Measurements from ENCODE around the gene RTP5. TPM values are rescaled to one million over a fixed set of nuclear protein-coding genes. Genes with fewer than 3 reads are reported as not detected.

The RTP5 gene
- total RNA-seq, 1 donor from 2014 or later = not detected

DNA sequence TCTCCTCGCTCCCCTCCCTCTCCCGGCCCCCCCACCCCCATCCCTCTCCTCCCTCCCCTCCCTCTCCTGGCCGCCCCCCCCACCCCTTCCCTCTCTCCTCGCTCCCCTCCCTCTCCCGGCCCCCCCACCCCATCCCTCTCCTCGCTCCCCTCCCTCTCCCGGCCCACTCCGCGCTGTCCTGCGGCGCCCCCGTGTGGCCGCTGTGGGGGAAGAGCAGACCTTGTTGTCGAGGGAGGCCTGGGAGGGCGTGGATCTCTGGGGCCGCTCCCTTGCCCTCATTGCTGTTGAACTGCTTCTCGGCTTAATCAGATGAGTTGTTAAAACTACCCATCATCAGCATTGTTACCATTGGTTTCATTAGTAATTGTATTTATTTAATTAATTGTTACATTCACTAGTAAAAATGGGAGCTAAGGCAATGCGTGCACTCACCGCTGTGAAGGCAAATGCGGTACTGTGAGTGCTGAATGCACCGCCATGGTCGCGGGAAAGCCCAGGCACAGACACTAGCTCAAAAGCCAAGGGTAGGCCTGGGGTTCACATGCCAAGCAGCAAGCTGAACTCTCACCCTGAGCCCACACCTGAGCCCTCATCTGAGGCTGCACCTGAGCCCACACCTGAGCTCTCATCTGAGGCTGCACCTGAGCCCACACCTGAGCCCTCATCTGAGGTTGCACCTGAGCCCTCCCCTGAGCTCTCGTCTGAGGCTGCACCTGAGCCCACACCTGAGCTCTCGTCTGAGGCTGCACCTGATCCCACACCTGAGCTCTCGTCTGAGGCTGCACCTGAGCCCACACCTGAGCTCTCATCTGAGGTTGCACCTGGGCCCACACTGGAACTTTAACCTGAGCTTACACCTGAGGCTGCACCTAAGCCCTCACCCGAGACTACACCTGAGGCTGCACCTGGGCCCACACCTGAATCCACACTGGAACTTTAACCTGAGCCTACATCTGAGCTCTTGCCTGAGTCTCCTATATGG lies 8.8 kb downstream of the RTP5 start:
- DNase-seq (ENCODE audit: missing footprints) (peak; percentile 88), ATAC-seq (peak; percentile 29)
- intact Hi-C loops (cut with DNase I) = loop anchor here (5.0 kb wide), 1 partner anchor 146 kb away; the partner anchor contains the start of gene D2HGDH

DNA sequence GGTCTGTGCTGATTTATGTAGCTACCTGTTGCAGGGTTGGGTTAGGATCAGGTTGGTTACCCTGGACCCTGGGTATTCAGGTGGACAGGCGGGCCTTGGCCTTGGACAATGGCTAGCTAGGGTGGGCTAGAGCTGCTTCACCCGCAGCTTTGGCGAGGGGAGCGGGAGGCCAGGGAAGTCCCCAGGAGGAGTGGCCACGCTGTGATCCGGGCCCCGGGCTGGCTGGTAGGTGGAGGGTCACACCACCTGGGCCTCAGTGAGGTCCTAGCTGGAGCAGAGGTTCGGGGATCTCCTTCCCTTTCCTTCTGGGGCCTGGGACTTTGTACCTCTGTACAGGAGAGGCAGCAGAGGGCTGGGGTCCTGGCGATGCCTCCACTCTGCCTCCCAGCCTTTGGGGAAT lies 9.8 kb downstream of the RTP5 start:
- no peak for DNase-seq (ENCODE audit: missing footprints)
- no peak for ATAC-seq
- intact Hi-C loops (cut with DNase I) = loop anchor here (5.0 kb wide), 1 partner anchor 147 kb away; the partner anchor contains the start of gene D2HGDH

DNA sequence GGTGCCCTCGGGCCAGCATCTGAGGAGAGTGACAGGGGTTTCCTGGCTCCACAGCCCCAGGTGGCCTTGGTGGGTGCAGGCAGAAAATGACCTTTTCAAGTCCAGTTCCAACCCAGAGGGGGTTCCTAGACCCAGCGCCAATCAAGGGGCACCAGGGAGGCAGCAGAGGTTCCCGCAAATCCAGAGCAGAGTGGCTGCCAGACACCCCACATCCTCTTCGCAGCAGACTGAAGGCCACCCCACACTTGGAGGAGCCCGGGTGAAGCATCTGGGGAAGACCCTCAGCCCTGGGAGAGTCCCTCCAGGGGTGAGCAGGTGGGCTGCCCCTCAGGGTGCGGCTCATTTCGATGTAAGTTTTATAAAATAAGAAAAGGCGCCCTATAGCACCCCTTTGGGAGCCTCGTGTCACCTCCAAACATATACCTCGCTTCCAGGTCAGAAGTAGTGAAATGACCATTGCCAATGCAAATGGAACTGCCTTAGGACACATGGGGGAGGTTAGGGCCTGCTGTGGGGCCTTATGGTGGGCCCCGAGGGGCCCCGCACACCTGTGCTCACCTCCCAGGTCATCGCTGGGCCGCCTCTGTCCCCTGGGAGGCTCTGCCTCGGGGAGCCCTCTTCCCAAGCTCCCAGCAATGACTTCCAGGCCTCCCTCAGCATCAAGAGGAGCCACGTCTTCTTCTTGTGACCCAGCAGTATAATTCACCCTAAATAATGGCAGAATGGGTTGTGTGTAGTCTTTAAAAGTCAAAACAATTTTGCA lies 11.0 kb downstream of the RTP5 start:
- ATAC-seq = no peak
- intact Hi-C loops (cut with DNase I) = no loop called here
- no peak for DNase-seq (ENCODE audit: missing footprints)

DNA sequence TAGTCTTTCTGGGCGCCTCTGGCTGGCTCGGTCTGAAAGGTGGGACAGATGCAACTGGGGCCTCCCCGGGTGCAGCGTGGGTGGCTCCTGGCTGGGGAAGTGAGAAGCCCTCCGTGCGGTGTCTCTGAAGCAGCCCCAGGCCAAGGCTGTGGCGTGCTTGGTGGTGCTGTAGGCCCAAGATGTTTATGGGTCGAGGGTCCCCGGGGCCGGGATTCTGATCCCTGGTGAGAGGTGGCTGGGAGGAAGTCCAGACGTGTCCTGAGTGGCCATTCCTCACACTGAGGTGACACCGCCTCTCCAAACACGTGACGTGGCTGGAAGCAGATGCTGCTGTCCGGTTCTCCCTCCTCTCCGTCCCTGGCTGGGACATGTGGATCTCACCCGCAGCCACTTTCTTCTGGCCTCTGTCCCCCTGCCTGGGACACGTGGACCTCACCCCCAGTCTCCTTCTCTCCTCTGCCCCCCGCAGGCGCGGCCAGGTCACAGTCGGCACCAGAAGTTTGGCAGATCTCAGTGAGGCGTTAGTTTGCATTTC lies 12.6 kb downstream of the RTP5 start:
- intact Hi-C loops (cut with DNase I) = no loop called here
- peak; percentile 51 for ATAC-seq

DNA sequence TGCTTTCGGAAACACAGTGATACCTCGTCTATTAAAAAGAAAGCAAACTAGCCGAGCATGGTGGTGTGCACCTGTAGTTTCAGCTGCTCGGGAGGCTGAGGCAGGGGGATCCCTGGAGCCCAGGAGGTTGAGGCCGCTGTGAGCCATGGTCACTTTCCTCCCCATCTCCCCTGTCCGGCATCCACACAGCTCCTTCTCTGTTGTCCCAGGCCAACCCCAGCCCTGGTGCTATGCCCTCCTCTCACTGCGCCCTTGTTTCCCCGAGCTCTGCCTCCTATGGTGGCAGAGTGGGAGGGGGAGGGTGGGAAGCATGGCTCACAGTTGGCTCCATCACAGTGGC lies 15.4 kb downstream of the RTP5 start:
- ATAC-seq = no peak
- intact Hi-C loops (cut with DNase I) = no loop called here
- peak; percentile 31 for DNase-seq (ENCODE audit: missing footprints)

More for the DNA sequence above, 12.6 kb downstream of the RTP5 start:
- no peak for DNase-seq (ENCODE audit: missing footprints)

DNA sequence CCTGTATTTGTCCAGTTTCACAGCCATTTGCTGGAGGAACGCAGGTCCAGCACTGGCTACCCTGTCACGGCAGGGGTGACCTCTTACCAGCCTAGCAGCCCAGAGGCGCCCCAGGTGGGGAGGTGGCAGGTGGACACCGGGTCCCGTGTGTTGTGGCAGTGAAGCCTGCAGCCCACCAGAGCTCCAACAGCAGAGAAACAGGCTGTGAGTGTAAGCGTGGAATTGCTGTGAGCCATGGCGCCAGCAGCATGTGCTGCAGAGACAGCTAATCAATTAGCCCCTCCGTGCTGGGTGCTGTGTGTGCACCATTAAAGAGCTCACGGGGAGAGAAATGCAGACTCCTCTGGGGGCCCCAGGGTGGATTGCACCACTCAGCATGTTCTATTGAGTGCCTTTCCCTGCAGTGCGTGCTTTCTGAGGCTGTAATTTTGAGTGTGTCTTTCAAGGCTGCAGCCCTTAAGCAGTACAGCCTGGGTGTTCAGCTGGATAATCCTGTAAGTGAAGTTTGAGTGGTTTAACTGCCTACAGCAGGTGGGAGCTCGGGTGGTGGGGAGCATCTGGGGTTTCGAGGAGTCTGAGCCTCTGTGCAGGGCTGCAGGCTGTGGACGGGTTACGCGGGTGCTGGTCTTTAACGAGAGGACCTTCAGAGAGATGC lies 15.9 kb downstream of the RTP5 start:
- intact Hi-C loops (cut with DNase I) = no loop called here
- DNase-seq (ENCODE audit: missing footprints) = peak; percentile 59

DNA sequence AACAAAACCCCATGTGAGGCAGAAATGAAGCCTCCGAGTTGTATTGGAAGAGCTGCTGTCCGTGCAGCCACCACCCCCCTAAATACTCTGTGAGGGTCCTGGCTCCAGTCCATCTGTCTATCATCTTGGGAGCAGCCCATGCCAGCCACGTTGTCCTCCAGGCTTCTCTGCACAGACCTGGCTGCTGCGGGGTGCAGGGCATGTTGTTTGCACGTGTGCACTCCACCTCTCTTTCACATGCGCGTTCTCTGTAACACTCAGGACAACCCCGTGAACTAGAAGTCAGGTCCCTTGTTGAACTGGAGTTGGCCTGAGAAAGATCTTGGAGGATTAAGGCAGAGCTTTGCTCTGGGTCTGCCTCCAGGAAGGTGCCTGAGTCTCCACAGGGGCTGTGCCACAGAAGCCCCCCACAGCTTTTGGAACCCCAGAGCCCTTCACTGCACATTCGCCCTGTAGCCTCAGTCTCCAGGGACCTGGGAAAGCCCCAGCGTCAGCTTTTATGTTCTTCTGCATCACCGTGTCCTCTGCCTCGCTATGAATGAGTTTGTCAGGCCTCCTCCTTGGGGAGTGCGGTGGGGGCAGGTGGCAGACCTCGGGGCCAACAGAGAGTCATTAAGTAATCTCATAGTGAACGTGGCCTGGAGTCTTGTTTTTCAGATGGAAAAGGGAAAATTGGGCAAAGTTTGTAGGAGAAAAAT lies 16.6 kb downstream of the RTP5 start:
- intact Hi-C loops (cut with DNase I) = no loop called here
- ATAC-seq (no peak), DNase-seq (ENCODE audit: missing footprints) (peak; percentile 20)

More for the DNA sequence above, 15.9 kb downstream of the RTP5 start:
- no peak for ATAC-seq

DNA sequence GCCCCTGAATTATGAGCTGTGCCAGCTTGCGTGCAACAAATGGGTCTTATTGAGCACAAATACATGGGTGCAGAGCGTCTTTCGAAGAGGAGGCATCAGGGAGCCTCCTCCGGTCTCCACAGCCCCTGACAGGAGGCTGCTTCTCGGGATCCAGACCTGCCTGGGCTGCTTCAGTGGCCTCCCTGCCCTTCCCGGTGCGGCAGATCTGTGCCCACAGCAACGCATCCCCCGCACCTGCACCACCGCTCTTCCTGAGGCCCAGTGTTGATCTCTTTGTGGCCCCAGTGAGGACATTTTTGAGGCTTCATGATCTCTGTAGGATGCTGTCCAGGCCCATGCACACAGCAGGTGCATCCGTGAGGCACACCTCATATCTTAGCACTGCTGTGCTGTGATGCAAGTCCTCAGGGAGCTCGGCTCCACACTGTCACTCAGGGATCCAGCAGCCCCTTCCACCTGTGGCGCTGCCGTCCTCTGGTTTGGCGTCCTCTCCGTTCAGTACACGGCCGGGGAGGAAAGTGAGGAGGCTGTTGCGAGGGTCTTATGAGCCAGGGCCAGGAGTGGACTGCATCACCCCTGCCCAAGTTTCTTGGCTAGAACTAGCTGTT lies 17.4 kb downstream of the RTP5 start:
- DNase-seq (ENCODE audit: missing footprints) = no peak

DNA sequence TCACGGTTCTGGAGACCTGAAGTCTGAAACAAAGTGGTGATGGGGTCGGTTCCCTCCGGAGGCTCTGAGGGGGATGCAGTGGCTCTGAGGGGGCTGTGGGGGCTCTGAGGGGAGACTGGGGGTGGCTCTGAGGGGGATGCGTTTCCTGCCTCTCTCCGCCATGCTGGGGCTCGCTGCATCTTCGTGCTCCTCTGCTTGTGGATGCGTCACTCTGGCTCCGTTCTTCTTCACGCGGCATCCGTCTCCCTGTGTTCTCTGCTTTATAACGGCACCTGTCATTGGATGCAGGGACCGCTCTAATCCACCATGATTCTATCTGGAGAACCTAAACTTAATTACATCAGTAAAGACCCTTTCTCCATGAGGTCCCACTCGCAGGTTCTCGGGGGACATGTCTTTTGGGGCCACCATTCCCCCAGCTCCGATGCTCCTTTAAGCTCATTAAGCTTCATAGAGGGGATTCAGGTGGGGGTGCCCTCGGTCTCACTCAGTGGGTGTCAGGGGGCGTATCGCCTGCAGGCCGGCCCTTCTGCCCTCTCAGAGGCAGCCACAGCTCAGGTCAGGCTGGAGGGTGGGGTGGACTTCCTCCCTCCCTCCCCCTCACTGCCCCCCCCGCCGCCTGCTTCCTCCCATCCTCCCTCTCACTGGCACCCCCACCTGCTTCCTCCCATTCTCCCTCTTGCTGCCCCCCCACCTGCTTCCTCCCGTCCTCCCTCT lies 18.4 kb downstream of the RTP5 start:
- intact Hi-C loops (cut with DNase I) = no loop called here
- ATAC-seq = no peak
- DNase-seq (ENCODE audit: missing footprints) = peak; percentile 18

More for the DNA sequence above, 17.4 kb downstream of the RTP5 start:
- intact Hi-C loops (cut with DNase I) = no loop called here
- ATAC-seq = no peak

DNA sequence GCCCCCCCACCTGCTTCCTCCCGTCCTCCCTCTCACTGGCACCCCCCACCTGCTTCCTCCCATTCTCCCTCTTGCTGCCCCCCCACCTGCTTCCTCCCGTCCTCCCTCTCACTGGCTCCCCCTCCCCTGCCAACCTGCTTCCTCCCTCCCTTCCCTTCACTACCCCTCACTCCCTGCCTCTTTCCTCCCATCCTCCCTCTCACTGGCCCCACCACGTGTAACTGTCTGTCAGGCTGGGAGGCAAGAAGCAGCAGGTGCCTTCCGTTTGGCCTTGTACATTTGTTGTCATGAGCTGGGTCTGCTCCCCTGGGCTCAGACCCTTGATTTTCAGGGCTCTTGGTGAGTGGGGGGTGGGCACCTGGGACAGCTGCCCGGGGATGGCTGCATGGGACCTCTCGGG lies 19.1 kb downstream of the RTP5 start:
- ATAC-seq = no peak
- intact Hi-C loops (cut with DNase I) = no loop called here

DNA sequence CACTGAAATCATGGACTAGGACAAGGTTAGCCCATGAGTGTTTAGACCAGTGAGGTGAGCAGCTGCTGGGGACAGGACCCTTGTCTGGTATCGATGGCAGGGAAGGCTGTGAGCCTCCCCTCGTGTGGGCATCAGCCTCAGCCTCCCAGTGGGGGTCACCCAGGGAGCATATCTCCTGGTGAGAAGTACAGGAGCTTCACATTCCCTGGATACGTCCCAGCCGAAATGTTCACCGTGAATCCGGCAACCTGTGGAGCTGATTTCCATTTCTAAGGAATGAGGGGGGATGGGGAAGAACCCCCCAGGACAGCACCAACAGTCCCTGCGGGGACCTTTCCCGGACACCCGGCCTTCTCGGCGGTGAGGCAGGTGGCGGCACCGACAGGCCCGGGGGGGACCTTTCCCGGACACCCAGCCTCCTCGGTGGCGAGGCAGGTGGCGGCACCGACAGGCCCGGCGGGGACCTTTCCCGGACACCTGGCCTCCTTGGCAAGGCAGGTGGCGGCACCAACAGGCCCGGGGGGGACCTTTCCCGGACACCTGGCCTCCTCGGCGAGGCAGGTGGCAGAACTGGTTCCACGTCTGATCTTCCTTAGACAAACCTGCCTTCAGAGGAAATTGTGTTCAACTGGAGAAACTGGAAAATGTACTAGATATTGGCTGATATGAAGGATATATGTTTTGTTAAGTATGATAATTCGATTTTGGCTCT lies 21.2 kb downstream of the RTP5 start:
- intact Hi-C loops (cut with DNase I) = no loop called here
- DNase-seq (ENCODE audit: missing footprints) = peak; percentile 27
- no peak for ATAC-seq

More for the DNA sequence above, 19.1 kb downstream of the RTP5 start:
- DNase-seq (ENCODE audit: missing footprints) = no peak

DNA sequence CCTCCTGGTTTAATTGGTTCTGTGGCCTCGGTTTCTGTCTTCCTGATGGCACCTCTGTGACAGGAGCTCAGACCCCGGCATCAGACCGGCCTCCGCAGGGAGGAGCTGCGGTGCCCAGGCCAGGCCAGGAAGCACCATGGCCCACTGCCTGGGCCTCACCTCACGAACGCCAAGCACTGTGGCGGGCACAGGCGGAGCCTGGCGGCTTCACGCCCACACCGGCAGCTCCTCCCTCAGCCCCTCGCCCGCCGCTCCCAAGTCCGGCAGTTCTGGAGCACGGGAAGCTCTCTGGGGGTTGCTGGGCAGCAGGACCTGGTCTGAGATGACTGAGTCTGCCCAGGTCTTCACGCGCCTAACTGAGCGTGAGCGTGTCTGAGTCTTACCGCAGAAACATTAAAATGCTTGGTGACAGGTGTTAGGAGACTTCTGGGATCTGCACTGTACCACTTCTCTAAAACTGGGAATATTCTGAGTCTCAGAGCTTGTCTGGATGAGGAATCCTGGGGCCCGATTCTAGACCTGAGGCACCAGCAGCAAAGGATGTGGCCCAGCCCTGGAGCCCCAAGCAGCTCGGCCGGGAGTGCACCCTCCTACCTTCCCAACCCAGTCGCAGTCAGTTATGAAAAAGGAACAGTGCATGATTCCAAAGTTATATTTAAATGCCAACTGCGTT lies 21.9 kb downstream of the RTP5 start:
- ATAC-seq (no peak), DNase-seq (ENCODE audit: missing footprints) (peak; percentile 44)
- intact Hi-C loops (cut with DNase I) = no loop called here

DNA sequence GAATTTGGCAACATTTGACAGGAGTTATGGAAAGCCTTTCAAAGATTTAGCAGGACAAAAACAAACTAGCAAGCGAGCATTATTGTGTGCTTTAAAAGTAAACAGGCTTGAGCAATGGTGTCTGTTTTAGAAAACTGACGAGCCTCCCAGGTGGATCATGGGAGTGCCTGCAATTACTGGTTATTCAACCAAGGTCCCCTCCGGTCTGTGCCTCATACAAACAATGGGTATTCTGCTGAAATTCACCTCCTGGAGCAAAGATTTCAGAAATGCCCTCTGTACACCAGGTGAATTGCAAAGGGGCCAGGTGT lies 22.4 kb downstream of the RTP5 start:
- intact Hi-C loops (cut with DNase I) = no loop called here
- DNase-seq (ENCODE audit: missing footprints) (no peak), ATAC-seq (no peak)

DNA sequence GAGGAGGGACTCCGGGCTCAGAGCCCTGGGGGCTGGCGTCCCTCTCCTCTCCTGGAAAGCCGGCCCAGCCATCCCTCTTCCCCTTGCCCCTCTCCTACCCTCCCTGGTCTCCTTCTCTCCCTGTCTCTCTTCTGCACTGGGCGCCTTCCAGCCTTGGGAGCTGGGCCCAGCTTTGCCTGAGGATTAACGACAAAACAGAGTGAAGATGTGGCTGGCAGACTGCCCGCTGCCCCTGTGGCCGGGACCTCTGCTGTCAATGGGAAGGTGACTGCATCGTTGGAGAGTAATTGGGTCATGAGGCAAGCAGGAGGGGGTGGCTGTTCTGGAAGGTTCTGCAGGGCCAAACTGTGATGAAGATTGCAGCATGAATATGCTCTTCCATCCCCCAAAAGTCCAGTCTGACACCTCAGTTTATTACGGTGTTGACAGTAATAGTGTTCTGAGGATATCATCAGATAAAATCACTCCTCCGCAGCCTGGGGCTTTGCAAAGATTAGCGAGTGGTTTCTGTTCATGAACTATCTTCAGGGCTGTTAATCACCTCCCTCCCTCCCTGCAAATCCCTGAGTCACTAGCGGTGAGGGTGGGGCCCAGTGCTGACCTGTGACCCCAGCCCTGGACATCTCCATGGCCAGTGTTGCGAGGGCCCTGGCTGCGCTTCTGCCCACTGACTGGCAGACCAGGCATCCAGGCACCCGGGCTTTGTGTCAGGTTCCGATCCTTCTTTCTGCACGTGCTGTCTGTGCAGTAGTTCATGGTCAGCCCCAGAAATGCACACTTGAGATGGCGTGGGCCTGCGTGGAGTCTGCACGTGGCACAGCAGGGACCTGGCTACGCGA lies 23.0 kb downstream of the RTP5 start:
- DNase-seq (ENCODE audit: missing footprints) = peak; percentile 59
- no peak for ATAC-seq
- intact Hi-C loops (cut with DNase I) = no loop called here

DNA sequence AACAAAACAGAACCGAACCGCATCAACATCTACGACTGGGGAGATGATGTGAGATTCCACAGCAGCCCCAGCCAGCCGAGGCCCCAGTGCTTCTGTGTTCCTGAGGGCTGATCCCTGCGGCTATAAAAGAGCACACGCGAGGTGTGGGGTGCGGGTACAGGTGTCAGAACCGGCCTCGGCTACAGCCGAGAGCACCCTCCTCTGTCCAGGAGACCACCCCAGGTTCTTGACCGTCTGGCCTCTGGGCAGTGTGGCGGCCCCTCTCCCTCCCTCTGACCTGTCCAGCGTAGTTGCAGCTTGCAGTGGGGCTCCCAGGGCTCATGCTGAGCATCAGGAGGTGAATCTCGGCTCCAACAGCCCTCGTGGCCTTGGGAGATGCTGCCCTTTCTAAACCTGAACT lies 23.7 kb downstream of the RTP5 start:
- ATAC-seq = no peak
- DNase-seq (ENCODE audit: missing footprints) = peak; percentile 70
- intact Hi-C loops (cut with DNase I) = no loop called here
